Body of pancreas (tissue), 4 donors: ENCODE data around the gene TRIM47.
"Not testable (repeated sequence)": the region's sequence is repeated elsewhere in the genome, so short reads cannot be mapped to it uniquely, and the experiment has no call there.

Source experiments
- CTCF ChIP-seq, 7 experiments: fragments of 450-650 bp in 4 of 7; fragments of 200-600 bp in 3 of 7; sonication (generic) in 3 of 7; IDR thresholded peaks; one replicate each; pipeline ENCODE4 v1.5.1; 2016 to 2019; ENCODE audit warnings: antibody characterized with exemption in 7 of 7
- POLR2A ChIP-seq, 3 donors: fragments of 450-650 bp; IDR thresholded peaks; one replicate each; pipeline ENCODE4 v1.6.1; 2016; ENCODE audit warnings: antibody characterized with exemption in 3 of 3, mild to moderate bottlenecking in 2 of 3

- not testable (repeated sequence) for TF ChIP-seq CTCF, POLR2A (IDR thresholded peaks at IDR 0.05)
Observed at GRCh38 chr17:75859358-75859757, 19.0 kb downstream of the TRIM47 start.
